Psoas muscle (tissue), 8 donors: ENCODE data around the gene GGA3. TPM values are rescaled to one million over a fixed set of nuclear protein-coding genes. Genes with fewer than 3 reads are reported as not detected.
"Not testable (repeated sequence)": the region's sequence is repeated elsewhere in the genome, so short reads cannot be mapped to it uniquely, and the experiment has no call there.

Experiments
- ATAC-seq, 4 donors: fragments of 200-7000 bp; cut with Tn5 transposase; one replicate each; pipeline ENCODE4 v1.9.1; 2020; ENCODE audit warnings: moderate library complexity in 3 of 4, mild to moderate bottlenecking in 2 of 4
- DNase-seq, 2 donors: peaks; one replicate each; pipeline ENCODE4 v3.0.0-alpha.2; 2020
- H3K27ac ChIP-seq: fragments of 200-600 bp; one replicate; pipeline ENCODE4 v1.8.0; 2022
- H3K27me3 ChIP-seq, 3 donors: fragments of 200-600 bp in 1 of 3; one replicate each; pipeline versions ENCODE4 v1.6.1 to v1.8.0; 2013 to 2022; ENCODE audit warnings: low read length in 2 of 3, mild to moderate bottlenecking in 2 of 3, moderate library complexity in 1 of 3; ENCODE audit not compliant: insufficient read depth in 3 of 3
- H3K36me3 ChIP-seq, 2 donors: fragments of 200-600 bp in 1 of 2; one replicate each; pipeline versions ENCODE4 v1.6.1 to v1.8.0; 2013 to 2022; ENCODE audit warnings: low read depth in 1 of 2, mild to moderate bottlenecking in 1 of 2, moderate library complexity in 1 of 2; ENCODE audit not compliant: insufficient read depth in 1 of 2
- H3K4me1 ChIP-seq: fragments of 200-600 bp; one replicate; pipeline ENCODE4 v1.8.0; 2022
- H3K4me3 ChIP-seq: fragments of 200-600 bp; one replicate; pipeline ENCODE4 v1.8.0; 2022; ENCODE audit warnings: mild to moderate bottlenecking
- H3K9me3 ChIP-seq: fragments of 200-600 bp; one replicate; pipeline ENCODE4 v1.8.0; 2022
- CTCF ChIP-seq: fragments of 200-600 bp; IDR thresholded peaks from one replicate; pipeline ENCODE4 v1.8.0; 2022; ENCODE audit warnings: antibody characterized with exemption
- WGBS, 3 donors: extraction: QIAGEN DNeasy Blood & Tissue Kit; methylation state at CpG; one replicate each; pipeline versions ENCODE4 v1.1.6 to v1.1.7; 2013; 5-methylcytosine and 5-hydroxymethylcytosine counted together
- intact Hi-C, 2 donors: fragments of 100-400 bp; cut with DNase I; formaldehyde crosslinking; loops; one replicate each; pipeline versions ENCODE4 v1.11.0 to v1.14.2; 2022
- polyA plus RNA-seq, 3 donors: library from polyadenylated mRNA; stranded (reverse); fragments of 200-250 nt; gene quantifications; one replicate each; pipeline ENCODE4 v1.2.3, GENCODE V29; 2013
- total RNA-seq, 4 donors: library from RNA; stranded (reverse); fragmentation: NEBNext Ultra II Directional in 2 of 4; extraction: Animal tissue kit (Norgen Biotek cat#: 25700) in 2 of 4; gene quantifications; one replicate each; pipeline versions ENCODE4 v1.2.1 to v1.2.4, GENCODE V29; 2021 to 2023
- donor health status: healthy with polysubstance abuse.
- donor health status: DM: no; HTN: no; CAD: no; lungs with moderate emphysema.
- donor health status: Bipolar disorder and iron deficiency.
- donor health status: healthy.
- donor health status: DM: yes; HTN: yes; CAD: no.
- donor health status: DM: no; HTN: no; CAD: no.
- donor health status: DM: no; HTN: no; CAD: no.
- donor health status: DM: yes; HTN: yes; CAD: no.

The GGA3 gene
- total and polyA plus RNA-seq, 7 donors = 13.8 to 40.6 (median 29.8) TPM

GRCh38 chr17:75265614-75266315, 4.4 kb upstream of the GGA3 start:
- ATAC-seq (no peak), DNase-seq (peak in 1 of 2 donors; percentile 32)
- no peak for TF ChIP-seq CTCF
- intact Hi-C loops = no loop called here
- Histone ChIP-seq H3K4me1 (peaks cover 24% of the 10 kb centered on the region), H3K36me3 (peaks cover 3 to 55% of the 10 kb centered on the region in 2 donors), H3K27me3 (no peaks in the 10 kb centered on the region), H3K27ac (no peak overlapping the region), H3K9me3 (no peaks in the 10 kb centered on the region), H3K4me3 (no peak overlapping the region)
- WGBS, 3 donors = 77 to 85% (median 84%) methylated on average over 17 of the region's 17 CpGs

- ATAC-seq = no peak
- intact Hi-C loops = no loop called here
- WGBS, 3 donors = 93 to 99% (median 95%) methylated on average over 4 of the region's 4 CpGs
- peak overlapping the region; percentile 98 for H3K4me3 ChIP-seq
- peak in 1 of 2 donors; percentile 7 for DNase-seq
- H3K27ac ChIP-seq = no peak overlapping the region
- H3K27me3 ChIP-seq = no peaks in the 10 kb centered on the region
- peaks cover 38% of the 10 kb centered on the region for H3K4me1 ChIP-seq
- peaks cover 3 to 53% of the 10 kb centered on the region in 2 donors for H3K36me3 ChIP-seq
- no peak for TF ChIP-seq CTCF
- H3K9me3 ChIP-seq = no peaks in the 10 kb centered on the region
Measured at GRCh38 chr17:75263055-75263454, 1.6 kb upstream of the GGA3 start.

GRCh38 chr17:75262112-75262606, 753 bp upstream of the GGA3 start:
- Histone ChIP-seq H3K4me3 (peak overlapping the region; percentile 98), H3K4me1 (peaks cover 36% of the 10 kb centered on the region), H3K36me3 (peaks cover 3 to 46% of the 10 kb centered on the region in 2 donors), H3K27me3 (no peaks in the 10 kb centered on the region), H3K27ac (peak overlapping the region; percentile 96), H3K9me3 (no peaks in the 10 kb centered on the region)
- TF ChIP-seq CTCF = no peak
- DNase-seq = peak in 1 of 2 donors; percentile 47
- intact Hi-C loops = no loop called here
- peak; percentile 27 to 39 (median 34) for ATAC-seq
- 1% methylated on average over 23 of the region's 23 CpGs for WGBS, 3 donors

GRCh38 chr17:75260641-75261335, 618 bp downstream of the GGA3 start:
- no peaks in the 10 kb centered on the region for H3K9me3 ChIP-seq
- WGBS, 3 donors = 2% methylated on average over 31 of the region's 31 CpGs
- TF ChIP-seq CTCF = no peak
- ATAC-seq = peak; percentile 9 to 17 (median 13)
- intact Hi-C loops = no loop called here
- no peak for DNase-seq
- peak overlapping the region; percentile 96 for H3K27ac ChIP-seq
- peaks cover 3 to 33% of the 10 kb centered on the region in 2 donors for H3K36me3 ChIP-seq
- H3K27me3 ChIP-seq = no peaks in the 10 kb centered on the region
- peaks cover 30% of the 10 kb centered on the region for H3K4me1 ChIP-seq
- H3K4me3 ChIP-seq = peak overlapping the region; percentile 98

GRCh38 chr17:75257228-75257627, 4.2 kb downstream of the GGA3 start:
- H3K36me3 ChIP-seq, H3K27me3 ChIP-seq, DNase-seq, H3K4me3 ChIP-seq, H3K27ac ChIP-seq, intact Hi-C loops, ATAC-seq, H3K9me3 ChIP-seq: not testable (repeated sequence)
- peaks cover 20% of the 10 kb centered on the region for H3K4me1 ChIP-seq
- 58 to 74% (median 69%) methylated on average over 2 of the region's 2 CpGs for WGBS, 3 donors

GRCh38 chr17:75255954-75256698, 5.3 kb downstream of the GGA3 start:
- H3K36me3 ChIP-seq, H3K9me3 ChIP-seq, H3K27me3 ChIP-seq, intact Hi-C loops, ATAC-seq, DNase-seq, H3K4me3 ChIP-seq, H3K27ac ChIP-seq: not testable (repeated sequence)
- H3K4me1 ChIP-seq = peaks cover 20% of the 10 kb centered on the region
- WGBS, 3 donors = 75 to 81% (median 76%) methylated on average over 9 to 11 of the region's 11 CpGs
